Measurements from ENCODE around the gene SEMA4A. TPM values are rescaled to one million over a fixed set of nuclear protein-coding genes. Genes with fewer than 3 reads are reported as not detected.

The SEMA4A gene
- total and polyA plus RNA-seq, 9 of the 15 experiments (the other 6 are each of a cell fraction or from before 2014, with no cell fraction given): 0.04 to 1.7 (median 0.45) TPM

DNA sequence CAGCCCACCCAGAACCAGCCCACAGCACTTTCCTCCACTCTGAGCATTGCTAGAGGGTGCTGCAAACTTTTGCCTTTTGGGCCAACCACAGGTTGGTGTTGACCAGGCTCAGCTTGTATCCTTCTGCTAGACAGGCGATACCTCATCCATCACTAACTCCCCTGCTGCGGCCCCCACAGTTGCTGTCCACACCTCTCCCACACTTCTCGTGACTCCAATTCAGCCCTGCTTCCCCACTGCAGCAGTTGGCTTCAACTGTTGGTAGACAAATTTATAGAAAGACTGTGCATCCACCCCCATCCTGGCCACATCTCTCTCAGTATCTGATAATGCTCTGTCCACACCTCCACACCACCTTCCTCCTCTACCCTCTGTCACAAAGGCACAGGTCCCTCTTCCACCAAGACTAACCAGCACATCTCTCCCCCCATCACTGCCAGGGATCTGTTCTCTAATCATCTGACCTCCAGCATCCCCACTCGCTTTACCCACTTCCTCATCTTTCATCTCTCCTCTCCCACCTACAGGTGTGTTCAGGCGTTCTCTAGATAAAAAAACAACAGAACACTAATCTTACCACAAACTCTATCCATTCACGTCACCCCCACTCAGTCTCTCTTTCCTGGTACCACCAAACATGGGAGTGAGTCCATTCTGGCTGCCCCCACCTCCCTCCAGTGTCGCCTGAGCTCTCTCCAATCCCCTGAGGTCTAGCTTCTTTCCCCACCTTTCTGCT, 24.7 kb downstream of the SEMA4A start (continued):
- TF ChIP-seq CBFA2T2 (conservative IDR thresholded peaks at IDR 0.05) (peak; percentile 73), ZNF165 (CRISPR knock-in tag; IDR thresholded peaks at IDR 0.05; ENCODE audit: borderline replicate concordance) (no peak), KLF6 (CRISPR knock-in tag; IDR thresholded peaks at IDR 0.05; ENCODE audit: borderline replicate concordance) (no peak), ZC3H11A (IDR thresholded peaks at IDR 0.05; ENCODE audit: low read depth, low read length) (no peak), MBD2 (IDR thresholded peaks at IDR 0.05; ENCODE audit: borderline replicate concordance, low read depth) (no peak), CBX3 (IDR thresholded peaks at IDR 0.05; ENCODE audit: borderline replicate concordance in 1 of 2, low read length in 2 of 2) (no peak), NBN (IDR thresholded peaks at IDR 0.05; ENCODE audit: low read depth) (no peak), ZEB2 (IDR thresholded peaks at IDR 0.05) (peak; percentile 85), ZNF445 (CRISPR knock-in tag; IDR thresholded peaks at IDR 0.05; ENCODE audit: low read depth) (no peak), GABPB1 (CRISPR knock-in tag; IDR thresholded peaks at IDR 0.05) (no peak)
- TF ChIP-seq, protein P1, sequence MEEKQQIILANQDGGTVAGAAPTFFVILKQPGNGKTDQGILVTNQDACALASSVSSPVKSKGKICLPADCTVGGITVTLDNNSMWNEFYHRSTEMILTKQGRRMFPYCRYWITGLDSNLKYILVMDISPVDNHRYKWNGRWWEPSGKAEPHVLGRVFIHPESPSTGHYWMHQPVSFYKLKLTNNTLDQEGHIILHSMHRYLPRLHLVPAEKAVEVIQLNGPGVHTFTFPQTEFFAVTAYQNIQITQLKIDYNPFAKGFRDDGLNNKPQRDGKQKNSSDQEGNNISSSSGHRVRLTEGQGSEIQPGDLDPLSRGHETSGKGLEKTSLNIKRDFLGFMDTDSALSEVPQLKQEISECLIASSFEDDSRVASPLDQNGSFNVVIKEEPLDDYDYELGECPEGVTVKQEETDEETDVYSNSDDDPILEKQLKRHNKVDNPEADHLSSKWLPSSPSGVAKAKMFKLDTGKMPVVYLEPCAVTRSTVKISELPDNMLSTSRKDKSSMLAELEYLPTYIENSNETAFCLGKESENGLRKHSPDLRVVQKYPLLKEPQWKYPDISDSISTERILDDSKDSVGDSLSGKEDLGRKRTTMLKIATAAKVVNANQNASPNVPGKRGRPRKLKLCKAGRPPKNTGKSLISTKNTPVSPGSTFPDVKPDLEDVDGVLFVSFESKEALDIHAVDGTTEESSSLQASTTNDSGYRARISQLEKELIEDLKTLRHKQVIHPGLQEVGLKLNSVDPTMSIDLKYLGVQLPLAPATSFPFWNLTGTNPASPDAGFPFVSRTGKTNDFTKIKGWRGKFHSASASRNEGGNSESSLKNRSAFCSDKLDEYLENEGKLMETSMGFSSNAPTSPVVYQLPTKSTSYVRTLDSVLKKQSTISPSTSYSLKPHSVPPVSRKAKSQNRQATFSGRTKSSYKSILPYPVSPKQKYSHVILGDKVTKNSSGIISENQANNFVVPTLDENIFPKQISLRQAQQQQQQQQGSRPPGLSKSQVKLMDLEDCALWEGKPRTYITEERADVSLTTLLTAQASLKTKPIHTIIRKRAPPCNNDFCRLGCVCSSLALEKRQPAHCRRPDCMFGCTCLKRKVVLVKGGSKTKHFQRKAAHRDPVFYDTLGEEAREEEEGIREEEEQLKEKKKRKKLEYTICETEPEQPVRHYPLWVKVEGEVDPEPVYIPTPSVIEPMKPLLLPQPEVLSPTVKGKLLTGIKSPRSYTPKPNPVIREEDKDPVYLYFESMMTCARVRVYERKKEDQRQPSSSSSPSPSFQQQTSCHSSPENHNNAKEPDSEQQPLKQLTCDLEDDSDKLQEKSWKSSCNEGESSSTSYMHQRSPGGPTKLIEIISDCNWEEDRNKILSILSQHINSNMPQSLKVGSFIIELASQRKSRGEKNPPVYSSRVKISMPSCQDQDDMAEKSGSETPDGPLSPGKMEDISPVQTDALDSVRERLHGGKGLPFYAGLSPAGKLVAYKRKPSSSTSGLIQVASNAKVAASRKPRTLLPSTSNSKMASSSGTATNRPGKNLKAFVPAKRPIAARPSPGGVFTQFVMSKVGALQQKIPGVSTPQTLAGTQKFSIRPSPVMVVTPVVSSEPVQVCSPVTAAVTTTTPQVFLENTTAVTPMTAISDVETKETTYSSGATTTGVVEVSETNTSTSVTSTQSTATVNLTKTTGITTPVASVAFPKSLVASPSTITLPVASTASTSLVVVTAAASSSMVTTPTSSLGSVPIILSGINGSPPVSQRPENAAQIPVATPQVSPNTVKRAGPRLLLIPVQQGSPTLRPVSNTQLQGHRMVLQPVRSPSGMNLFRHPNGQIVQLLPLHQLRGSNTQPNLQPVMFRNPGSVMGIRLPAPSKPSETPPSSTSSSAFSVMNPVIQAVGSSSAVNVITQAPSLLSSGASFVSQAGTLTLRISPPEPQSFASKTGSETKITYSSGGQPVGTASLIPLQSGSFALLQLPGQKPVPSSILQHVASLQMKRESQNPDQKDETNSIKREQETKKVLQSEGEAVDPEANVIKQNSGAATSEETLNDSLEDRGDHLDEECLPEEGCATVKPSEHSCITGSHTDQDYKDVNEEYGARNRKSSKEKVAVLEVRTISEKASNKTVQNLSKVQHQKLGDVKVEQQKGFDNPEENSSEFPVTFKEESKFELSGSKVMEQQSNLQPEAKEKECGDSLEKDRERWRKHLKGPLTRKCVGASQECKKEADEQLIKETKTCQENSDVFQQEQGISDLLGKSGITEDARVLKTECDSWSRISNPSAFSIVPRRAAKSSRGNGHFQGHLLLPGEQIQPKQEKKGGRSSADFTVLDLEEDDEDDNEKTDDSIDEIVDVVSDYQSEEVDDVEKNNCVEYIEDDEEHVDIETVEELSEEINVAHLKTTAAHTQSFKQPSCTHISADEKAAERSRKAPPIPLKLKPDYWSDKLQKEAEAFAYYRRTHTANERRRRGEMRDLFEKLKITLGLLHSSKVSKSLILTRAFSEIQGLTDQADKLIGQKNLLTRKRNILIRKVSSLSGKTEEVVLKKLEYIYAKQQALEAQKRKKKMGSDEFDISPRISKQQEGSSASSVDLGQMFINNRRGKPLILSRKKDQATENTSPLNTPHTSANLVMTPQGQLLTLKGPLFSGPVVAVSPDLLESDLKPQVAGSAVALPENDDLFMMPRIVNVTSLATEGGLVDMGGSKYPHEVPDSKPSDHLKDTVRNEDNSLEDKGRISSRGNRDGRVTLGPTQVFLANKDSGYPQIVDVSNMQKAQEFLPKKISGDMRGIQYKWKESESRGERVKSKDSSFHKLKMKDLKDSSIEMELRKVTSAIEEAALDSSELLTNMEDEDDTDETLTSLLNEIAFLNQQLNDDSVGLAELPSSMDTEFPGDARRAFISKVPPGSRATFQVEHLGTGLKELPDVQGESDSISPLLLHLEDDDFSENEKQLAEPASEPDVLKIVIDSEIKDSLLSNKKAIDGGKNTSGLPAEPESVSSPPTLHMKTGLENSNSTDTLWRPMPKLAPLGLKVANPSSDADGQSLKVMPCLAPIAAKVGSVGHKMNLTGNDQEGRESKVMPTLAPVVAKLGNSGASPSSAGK (IDR thresholded peaks at IDR 0.05): no peak
- TF ChIP-seq, protein P2, sequence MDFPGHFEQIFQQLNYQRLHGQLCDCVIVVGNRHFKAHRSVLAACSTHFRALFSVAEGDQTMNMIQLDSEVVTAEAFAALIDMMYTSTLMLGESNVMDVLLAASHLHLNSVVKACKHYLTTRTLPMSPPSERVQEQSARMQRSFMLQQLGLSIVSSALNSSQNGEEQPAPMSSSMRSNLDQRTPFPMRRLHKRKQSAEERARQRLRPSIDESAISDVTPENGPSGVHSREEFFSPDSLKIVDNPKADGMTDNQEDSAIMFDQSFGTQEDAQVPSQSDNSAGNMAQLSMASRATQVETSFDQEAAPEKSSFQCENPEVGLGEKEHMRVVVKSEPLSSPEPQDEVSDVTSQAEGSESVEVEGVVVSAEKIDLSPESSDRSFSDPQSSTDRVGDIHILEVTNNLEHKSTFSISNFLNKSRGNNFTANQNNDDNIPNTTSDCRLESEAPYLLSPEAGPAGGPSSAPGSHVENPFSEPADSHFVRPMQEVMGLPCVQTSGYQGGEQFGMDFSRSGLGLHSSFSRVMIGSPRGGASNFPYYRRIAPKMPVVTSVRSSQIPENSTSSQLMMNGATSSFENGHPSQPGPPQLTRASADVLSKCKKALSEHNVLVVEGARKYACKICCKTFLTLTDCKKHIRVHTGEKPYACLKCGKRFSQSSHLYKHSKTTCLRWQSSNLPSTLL (IDR thresholded peaks at IDR 0.05): no peak
